HL-60 (cell line): ENCODE measurements around the gene DPH7.

ENCODE experiments used
- DNase-seq, 2 experiments: peaks; one replicate each; pipeline ENCODE4 v3.0.0-alpha.2; 2010 to 2020; ENCODE audit warnings: low read depth in 1 of 2, low spot score in 1 of 2
- H3K27ac ChIP-seq: fragments of 250-450 bp; sonication (Bioruptor Pico); replicated peaks from 2 replicates; pipeline ENCODE4 v1.5.1; 2020; ENCODE audit warnings: mild to moderate bottlenecking, moderate library complexity
- H3K27me3 ChIP-seq: fragments of 250-450 bp; sonication (Bioruptor Pico); 2 replicates; pipeline ENCODE4 v1.5.1; 2021; ENCODE audit warnings: mild to moderate bottlenecking, moderate library complexity; ENCODE audit not compliant: insufficient read depth, poor library complexity, severe bottlenecking
- H3K4me3 ChIP-seq: replicated peaks from 2 replicates; pipeline ENCODE4 v1.5.1; 2011; ENCODE audit warnings: mild to moderate bottlenecking, control low read depth, low read length; ENCODE audit not compliant: insufficient read depth
- GABPA ChIP-seq: IDR thresholded peaks from 2 replicates; pipeline ENCODE4 v1.6.1; 2012; ENCODE audit warnings: low read depth
- POLR2AphosphoS5 ChIP-seq: IDR thresholded peaks from 2 replicates; pipeline ENCODE4 v1.6.1; 2012; ENCODE audit warnings: low read depth
- SPI1 ChIP-seq: IDR thresholded peaks from 2 replicates; pipeline ENCODE4 v1.6.1; 2012; ENCODE audit warnings: low read depth, mild to moderate bottlenecking, borderline replicate concordance
- TF ChIP-seq, protein P1 (sequence below): IDR thresholded peaks from one replicate; pipeline ENCODE4 v1.5.1; 2011; ENCODE audit warnings: low read length, control low read depth, inconsistent platforms; ENCODE audit not compliant: insufficient read depth
- TF ChIP-seq, protein P2 (sequence below): IDR thresholded peaks from 2 replicates; pipeline ENCODE4 v1.6.1; 2012; ENCODE audit warnings: low read depth; ENCODE audit not compliant: insufficient replicate concordance

Gene DPH7

DNA sequence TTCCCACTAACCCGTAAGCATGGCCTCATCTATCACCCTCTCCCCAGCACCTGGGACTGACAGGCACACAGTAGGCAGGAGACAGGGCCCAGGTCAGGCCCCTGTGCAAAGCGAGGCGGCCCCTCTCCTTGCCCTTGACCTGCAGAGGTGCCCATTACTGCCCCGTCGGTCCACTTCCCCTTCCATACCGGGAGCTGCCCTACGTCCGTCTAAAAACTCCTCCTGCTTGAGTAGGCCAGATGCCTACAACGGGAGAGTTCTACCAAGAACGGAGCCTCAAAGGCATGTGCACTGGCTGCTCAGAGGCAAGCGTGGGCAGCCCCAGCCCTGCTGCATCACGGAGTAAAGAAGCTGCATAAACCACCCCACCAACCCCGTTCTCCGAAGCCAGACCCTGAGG, 4.6 kb upstream of the DPH7 start:
- TF ChIP-seq, protein P1, sequence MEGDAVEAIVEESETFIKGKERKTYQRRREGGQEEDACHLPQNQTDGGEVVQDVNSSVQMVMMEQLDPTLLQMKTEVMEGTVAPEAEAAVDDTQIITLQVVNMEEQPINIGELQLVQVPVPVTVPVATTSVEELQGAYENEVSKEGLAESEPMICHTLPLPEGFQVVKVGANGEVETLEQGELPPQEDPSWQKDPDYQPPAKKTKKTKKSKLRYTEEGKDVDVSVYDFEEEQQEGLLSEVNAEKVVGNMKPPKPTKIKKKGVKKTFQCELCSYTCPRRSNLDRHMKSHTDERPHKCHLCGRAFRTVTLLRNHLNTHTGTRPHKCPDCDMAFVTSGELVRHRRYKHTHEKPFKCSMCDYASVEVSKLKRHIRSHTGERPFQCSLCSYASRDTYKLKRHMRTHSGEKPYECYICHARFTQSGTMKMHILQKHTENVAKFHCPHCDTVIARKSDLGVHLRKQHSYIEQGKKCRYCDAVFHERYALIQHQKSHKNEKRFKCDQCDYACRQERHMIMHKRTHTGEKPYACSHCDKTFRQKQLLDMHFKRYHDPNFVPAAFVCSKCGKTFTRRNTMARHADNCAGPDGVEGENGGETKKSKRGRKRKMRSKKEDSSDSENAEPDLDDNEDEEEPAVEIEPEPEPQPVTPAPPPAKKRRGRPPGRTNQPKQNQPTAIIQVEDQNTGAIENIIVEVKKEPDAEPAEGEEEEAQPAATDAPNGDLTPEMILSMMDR: no peak
- TF ChIP-seq POLR2AphosphoS5: no peak
- TF ChIP-seq, protein P2, sequence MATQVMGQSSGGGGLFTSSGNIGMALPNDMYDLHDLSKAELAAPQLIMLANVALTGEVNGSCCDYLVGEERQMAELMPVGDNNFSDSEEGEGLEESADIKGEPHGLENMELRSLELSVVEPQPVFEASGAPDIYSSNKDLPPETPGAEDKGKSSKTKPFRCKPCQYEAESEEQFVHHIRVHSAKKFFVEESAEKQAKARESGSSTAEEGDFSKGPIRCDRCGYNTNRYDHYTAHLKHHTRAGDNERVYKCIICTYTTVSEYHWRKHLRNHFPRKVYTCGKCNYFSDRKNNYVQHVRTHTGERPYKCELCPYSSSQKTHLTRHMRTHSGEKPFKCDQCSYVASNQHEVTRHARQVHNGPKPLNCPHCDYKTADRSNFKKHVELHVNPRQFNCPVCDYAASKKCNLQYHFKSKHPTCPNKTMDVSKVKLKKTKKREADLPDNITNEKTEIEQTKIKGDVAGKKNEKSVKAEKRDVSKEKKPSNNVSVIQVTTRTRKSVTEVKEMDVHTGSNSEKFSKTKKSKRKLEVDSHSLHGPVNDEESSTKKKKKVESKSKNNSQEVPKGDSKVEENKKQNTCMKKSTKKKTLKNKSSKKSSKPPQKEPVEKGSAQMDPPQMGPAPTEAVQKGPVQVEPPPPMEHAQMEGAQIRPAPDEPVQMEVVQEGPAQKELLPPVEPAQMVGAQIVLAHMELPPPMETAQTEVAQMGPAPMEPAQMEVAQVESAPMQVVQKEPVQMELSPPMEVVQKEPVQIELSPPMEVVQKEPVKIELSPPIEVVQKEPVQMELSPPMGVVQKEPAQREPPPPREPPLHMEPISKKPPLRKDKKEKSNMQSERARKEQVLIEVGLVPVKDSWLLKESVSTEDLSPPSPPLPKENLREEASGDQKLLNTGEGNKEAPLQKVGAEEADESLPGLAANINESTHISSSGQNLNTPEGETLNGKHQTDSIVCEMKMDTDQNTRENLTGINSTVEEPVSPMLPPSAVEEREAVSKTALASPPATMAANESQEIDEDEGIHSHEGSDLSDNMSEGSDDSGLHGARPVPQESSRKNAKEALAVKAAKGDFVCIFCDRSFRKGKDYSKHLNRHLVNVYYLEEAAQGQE: no peak
- TF ChIP-seq SPI1: no peak
- H3K27ac ChIP-seq: no peak overlapping the region
- DNase-seq: no peak

DNA sequence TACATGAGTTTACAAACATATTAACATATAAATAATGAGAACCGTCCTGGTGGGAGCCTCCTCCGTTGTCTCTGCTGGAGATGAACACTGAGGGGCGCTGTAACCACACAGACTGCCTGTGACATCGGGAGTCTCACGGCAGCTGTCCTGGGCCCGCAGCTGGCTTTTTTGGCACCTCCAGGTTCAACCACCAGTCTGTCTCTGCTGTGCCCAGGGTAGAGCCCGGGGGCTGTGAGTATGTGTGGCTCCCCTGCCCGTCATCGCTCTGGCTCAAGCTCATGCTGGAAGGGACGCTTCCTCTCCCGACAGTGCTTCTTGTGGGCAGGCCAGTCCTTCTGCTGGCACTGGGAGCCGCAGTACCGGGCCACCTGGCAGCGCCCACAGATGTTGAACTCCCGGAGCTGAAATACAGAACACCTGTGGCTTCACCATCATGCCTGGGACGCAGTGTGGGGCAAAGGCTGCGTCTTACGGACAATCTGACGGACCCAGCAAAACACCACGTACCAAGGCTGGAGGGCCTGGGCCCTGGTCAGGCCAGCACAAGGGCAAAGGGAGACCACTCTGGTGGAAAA, 3.6 kb upstream of the DPH7 start:
- TF ChIP-seq, protein P1: peak; percentile 45
- no peak for TF ChIP-seq POLR2AphosphoS5
- no peak for TF ChIP-seq SPI1
- TF ChIP-seq, protein P2: no peak
- Histone ChIP-seq H3K27me3 (no peaks in the 10 kb centered on the region), H3K4me3 (no peak overlapping the region), H3K27ac (no peak overlapping the region)
- peak in 1 of 2 experiments; percentile 61 for DNase-seq

More for the DNA sequence above, 4.6 kb upstream of the DPH7 start:
- H3K4me3 ChIP-seq: no peak overlapping the region
- no peaks in the 10 kb centered on the region for H3K27me3 ChIP-seq

DNA sequence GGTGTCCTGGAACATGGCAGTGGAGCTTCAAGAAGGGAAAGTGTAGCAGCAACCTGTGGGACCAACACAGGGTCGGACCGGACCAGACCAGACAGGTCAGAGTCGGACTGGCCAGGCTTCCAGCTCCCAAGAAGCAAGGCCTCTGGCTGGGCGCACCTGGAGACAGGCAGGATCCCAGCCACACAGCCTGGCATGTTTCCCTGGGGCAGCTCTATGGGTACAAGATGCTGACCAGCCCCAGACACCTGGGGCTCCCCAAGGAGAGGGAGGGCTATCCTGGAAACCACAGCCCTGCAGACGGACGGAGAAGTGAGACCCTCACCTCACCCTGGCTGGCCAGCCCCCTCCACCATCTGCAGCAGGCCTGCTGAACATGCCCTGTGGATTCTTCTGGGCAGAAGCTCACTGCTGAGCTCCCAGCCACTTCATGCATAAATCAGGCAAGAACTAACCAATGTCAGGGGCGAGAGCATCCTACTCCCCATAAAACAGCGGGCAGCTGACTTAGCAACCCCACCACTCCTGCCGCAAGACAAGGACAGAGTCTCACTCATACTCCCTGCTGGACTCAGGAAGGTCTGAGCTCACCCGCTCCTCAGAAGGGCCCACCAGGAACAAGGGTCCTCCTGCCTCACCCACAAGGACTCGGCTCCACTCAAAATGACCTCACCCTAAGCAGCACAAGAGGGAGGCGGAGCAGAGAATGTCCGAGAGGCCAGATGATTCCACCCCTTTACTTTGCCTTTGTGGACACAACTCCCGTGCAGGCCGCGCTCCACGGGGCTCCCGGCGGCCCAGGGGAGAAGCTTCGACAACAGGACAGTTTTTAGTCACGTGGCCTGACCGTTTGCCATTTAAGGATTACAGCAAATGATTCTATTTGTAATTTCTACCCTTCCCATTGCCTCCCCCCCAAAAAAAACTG, 2.9 kb upstream of the DPH7 start:
- DNase-seq: no peak
- Histone ChIP-seq H3K4me3 (no peak overlapping the region), H3K27me3 (no peaks in the 10 kb centered on the region), H3K27ac (no peak overlapping the region)
- no peak for TF ChIP-seq GABPA
- TF ChIP-seq, protein P1: no peak
- TF ChIP-seq POLR2AphosphoS5: no peak
- no peak for TF ChIP-seq SPI1
- TF ChIP-seq, protein P2: no peak
